ENCODE data around the gene PTGES2.

DNA sequence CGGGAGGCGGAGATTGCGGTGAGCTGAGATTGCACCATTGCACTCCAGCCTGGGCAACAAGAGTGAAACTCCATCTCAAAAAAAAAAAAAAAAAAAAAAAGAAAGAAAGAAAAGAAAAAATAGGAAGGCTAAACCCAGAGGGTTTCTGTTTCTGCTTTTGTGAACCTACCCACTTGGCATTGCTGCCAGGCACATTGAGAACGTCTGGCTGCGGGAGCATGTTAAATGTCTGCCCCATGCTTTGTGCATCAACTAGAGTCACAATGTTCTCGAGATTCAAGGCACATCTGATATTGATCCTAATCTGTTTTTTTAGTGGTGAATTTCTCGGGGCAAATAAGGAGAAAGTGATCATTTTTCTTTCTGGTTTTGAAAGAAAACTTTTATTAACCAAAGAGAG lies 56.7 kb downstream of the PTGES2 start:
- TF ChIP-seq GATA2 (IDR thresholded peaks at IDR 0.05; ENCODE audit: low read depth, low read length) (no peak), GATA3 (IDR thresholded peaks at IDR 0.05; ENCODE audit: low read depth, low read length) (no peak)

Measured in SH-SY5Y (cell line).